ENCODE measurements around the gene PGBD2.
"Not testable (repeated sequence)": the region's sequence is repeated elsewhere in the genome, so short reads cannot be mapped to it uniquely, and the experiment has no call there.

Gene PGBD2

GRCh38 chr1:248926401-248927182 lies 20.6 kb downstream of the PGBD2 start:
- no peak for DNase-seq

GRCh38 chr1:248927283-248927682 lies 21.2 kb downstream of the PGBD2 start:
- DNase-seq = not testable (repeated sequence)

GRCh38 chr1:248928122-248928521 lies 22.1 kb downstream of the PGBD2 start:
- not testable (repeated sequence) for DNase-seq

GRCh38 chr1:248930037-248930436 lies 24.0 kb downstream of the PGBD2 start:
- not testable (repeated sequence) for DNase-seq

GRCh38 chr1:248938173-248938809 lies 32.3 kb downstream of the PGBD2 start:
- DNase-seq = not testable (repeated sequence)

GRCh38 chr1:248944134-248944999 lies 38.3 kb downstream of the PGBD2 start:
- not testable (repeated sequence) for DNase-seq

- not testable (repeated sequence) for DNase-seq
Measured at GRCh38 chr1:248945000-248945423, 39.0 kb downstream of the PGBD2 start.

- DNase-seq = not testable (repeated sequence)
Measured at GRCh38 chr1:248945453-248945852, 39.4 kb downstream of the PGBD2 start.

GRCh38 chr1:248945856-248946416 lies 39.9 kb downstream of the PGBD2 start:
- DNase-seq = not testable (repeated sequence)
